HepG2 (cell line): Measurements from ENCODE around the gene CD9. TPM values are rescaled to one million over a fixed set of nuclear protein-coding genes. Genes with fewer than 3 reads are reported as not detected.

Source experiments
- AHDC1 ChIP-seq: sonication (generic); formaldehyde crosslinking; IDR thresholded peaks from 2 replicates; pipeline ENCODE4 v1.5.1; 2020; ENCODE audit warnings: mild to moderate bottlenecking, missing genetic modification reagents, borderline replicate concordance
- ASH2L ChIP-seq: fragments of 300-600, 200-600 bp; sonication (generic); IDR thresholded peaks from 2 replicates; pipeline ENCODE4 v1.7.0; 2017; ENCODE audit warnings: low read depth, mild to moderate bottlenecking, moderate library complexity, mixed read lengths, low read length; ENCODE audit not compliant: insufficient read length
- CEBPB ChIP-seq: IDR thresholded peaks from 2 replicates; pipeline ENCODE4 v1.6.1; 2011; ENCODE audit warnings: low read depth, low read length, improper control_type of control experiment, borderline replicate concordance
- CREM ChIP-seq, 2 experiments: sonication (generic) in 1 of 2; formaldehyde crosslinking in 1 of 2; IDR thresholded peaks; 2 replicates each; pipeline versions ENCODE4 v1.4.0 to v1.6.1; 2016 to 2020; ENCODE audit warnings: antibody characterized with exemption in 1 of 2, mild to moderate bottlenecking in 1 of 2, missing genetic modification reagents in 1 of 2
- ETV6 ChIP-seq: sonication (generic); formaldehyde crosslinking; conservative IDR thresholded peaks from 2 replicates; pipeline ENCODE4 v1.4.0; 2020; ENCODE audit warnings: missing genetic modification reagents
- KDM6A ChIP-seq: IDR thresholded peaks from 2 replicates; pipeline ENCODE4 v1.6.1; 2016; ENCODE audit warnings: low read depth
- LCORL ChIP-seq, 2 experiments: fragments of 450-650 bp in 1 of 2; sonication (generic) in 1 of 2; formaldehyde crosslinking in 1 of 2; IDR thresholded peaks; 2 replicates each; pipeline versions ENCODE4 v1.5.0 to v1.6.1; 2017 to 2020; ENCODE audit warnings: antibody characterized with exemption in 1 of 2, missing genetic modification reagents in 1 of 2
- POLR2A ChIP-seq, 2 experiments: IDR thresholded peaks; 2 replicates each; pipeline ENCODE4 v1.6.1; 2011; ENCODE audit warnings: low read depth in 2 of 2, low read length in 2 of 2, mild to moderate bottlenecking in 1 of 2, moderate library complexity in 1 of 2; ENCODE audit not compliant: insufficient read depth in 1 of 2
- POLR2G ChIP-seq: fragments of 200-400 bp; formaldehyde crosslinking; IDR thresholded peaks from 2 replicates; pipeline ENCODE4 v1.6.1; 2018; ENCODE audit warnings: mild to moderate bottlenecking, low read depth, low read length, moderate library complexity
- SP1 ChIP-seq, 2 experiments: fragments of 450-650 bp in 1 of 2; sonication (generic) in 1 of 2; formaldehyde crosslinking in 1 of 2; IDR thresholded peaks; 2 replicates each; pipeline versions ENCODE4 v1.4.0 to v1.6.1; 2016 to 2020; ENCODE audit warnings: missing genetic modification reagents in 1 of 2
- ZGPAT ChIP-seq: IDR thresholded peaks from 2 replicates; pipeline ENCODE4 v1.6.1; 2016; ENCODE audit warnings: mild to moderate bottlenecking
- ZNF143 ChIP-seq: sonication (generic); formaldehyde crosslinking; IDR thresholded peaks from 2 replicates; pipeline ENCODE4 v1.4.0; 2020; ENCODE audit warnings: missing genetic modification reagents
- ZNF574 ChIP-seq: sonication (generic); formaldehyde crosslinking; IDR thresholded peaks from 2 replicates; pipeline ENCODE4 v1.4.0; 2020; ENCODE audit warnings: missing genetic modification reagents
- ZNF614 ChIP-seq: IDR thresholded peaks from 2 replicates; pipeline ENCODE4 v1.6.1; 2018; ENCODE audit warnings: missing biosample characterization, missing genetic modification reagents, inconsistent platforms, borderline replicate concordance
- ZNF792 ChIP-seq: IDR thresholded peaks from 2 replicates; pipeline ENCODE4 v1.6.1; 2016
- ZSCAN25 ChIP-seq: sonication (generic); formaldehyde crosslinking; IDR thresholded peaks from 2 replicates; pipeline ENCODE4 v1.8.0; 2022; ENCODE audit warnings: mild to moderate bottlenecking, missing genetic modification reagents
- polyA plus RNA-seq, 8 experiments: library from polyadenylated mRNA; depleted of rRNA in 3 of 8; stranded (reverse) in 7 of 8; unstranded in 1 of 8; fragments of >200 nt; fragmentation: Illumina TruSeq in 4 of 8; extraction: Trizol in 4 of 8; gene quantifications; 2 replicates each; pipeline versions ENCODE4 v1.2.1 to v1.2.3, GENCODE V29; 2011 to 2016; ENCODE audit warnings: low read depth in 4 of 8, missing spikeins in 1 of 8, mixed read lengths in 1 of 8; ENCODE audit not compliant: insufficient read depth in 1 of 8
- total RNA-seq, 5 experiments: library from RNA; depleted of rRNA; stranded (reverse); fragments of >200 nt; fragmentation: Illumina TruSeq; extraction: Trizol; gene quantifications; 2 replicates each; pipeline ENCODE4 v1.2.3, GENCODE V29; 2016; ENCODE audit warnings: low read depth in 1 of 5
- TF ChIP-seq, protein P1 (sequence below): IDR thresholded peaks from 2 replicates; pipeline ENCODE4 v1.6.1; 2018; ENCODE audit warnings: missing genetic modification reagents, mild to moderate bottlenecking, missing compliant biosample characterization

The CD9 gene
- total and polyA plus RNA-seq, 2 of the 13 experiments (the other 11 are each of a cell fraction or from before 2014, with no cell fraction given), result 5.8 to 38.3 TPM

- TF ChIP-seq ZGPAT (CRISPR knock-in tag) (0 out of 2 replicates have a peak, but pooled peaks have one; percentile 24), AHDC1 (CRISPR knock-in tag) (peak; percentile 75; the same call in 1 of the 2 replicates), CREM (IDR thresholded peaks at IDR 0.05) (0 out of 2 replicates have a peak, but pooled peaks have one; percentile 7), CREM (CRISPR knock-in tag; IDR thresholded peaks at IDR 0.05) (no peak), ZNF792 (CRISPR knock-in tag) (0 out of 2 replicates have a peak, but pooled peaks have one; percentile 21), POLR2G (peak; percentile 62), ETV6 (CRISPR knock-in tag) (no peak), KDM6A (CRISPR knock-in tag) (0 out of 2 replicates have a peak, but pooled peaks have one; percentile 12), SP1 (IDR thresholded peaks at IDR 0.05) (no peak), SP1 (CRISPR knock-in tag; IDR thresholded peaks at IDR 0.05) (no peak), LCORL (IDR thresholded peaks at IDR 0.05) (no peak), LCORL (CRISPR knock-in tag; IDR thresholded peaks at IDR 0.05) (0 out of 2 replicates have a peak, but pooled peaks have one; percentile 44), ZSCAN25 (CRISPR knock-in tag) (0 out of 2 replicates have a peak, but pooled peaks have one; percentile 43), ASH2L (peak; percentile 51), ZNF614 (CRISPR knock-in tag) (peak; percentile 39; the same call in 1 of the 2 replicates), ZNF574 (CRISPR knock-in tag) (0 out of 2 replicates have a peak, but pooled peaks have one; percentile 23), POLR2A (IDR thresholded peaks at IDR 0.05; ENCODE audit: insufficient read depth in 1 of 2, low read depth in 2 of 2, low read length in 2 of 2) (peak; percentile 36 to 39; a peak in 2 of 4 replicates), ZNF143 (CRISPR knock-in tag) (no peak), CEBPB (peak; percentile 87)
- TF ChIP-seq, protein P1, sequence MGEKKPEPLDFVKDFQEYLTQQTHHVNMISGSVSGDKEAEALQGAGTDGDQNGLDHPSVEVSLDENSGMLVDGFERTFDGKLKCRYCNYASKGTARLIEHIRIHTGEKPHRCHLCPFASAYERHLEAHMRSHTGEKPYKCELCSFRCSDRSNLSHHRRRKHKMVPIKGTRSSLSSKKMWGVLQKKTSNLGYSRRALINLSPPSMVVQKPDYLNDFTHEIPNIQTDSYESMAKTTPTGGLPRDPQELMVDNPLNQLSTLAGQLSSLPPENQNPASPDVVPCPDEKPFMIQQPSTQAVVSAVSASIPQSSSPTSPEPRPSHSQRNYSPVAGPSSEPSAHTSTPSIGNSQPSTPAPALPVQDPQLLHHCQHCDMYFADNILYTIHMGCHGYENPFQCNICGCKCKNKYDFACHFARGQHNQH (CRISPR knock-in tag), result peak; percentile 73; the same call in 1 of the 2 replicates
Measured at GRCh38 chr12:6226002-6226678, 25.9 kb downstream of the CD9 start (continued).
